ENCODE measurements around the gene IL10. TPM values are rescaled to one million over a fixed set of nuclear protein-coding genes. Genes with fewer than 3 reads are reported as not detected.

IL10 gene
- total RNA-seq, 1 donor from 2014 or later = 2.7 TPM

GRCh38 chr1:206757524-206758266 lies 14.6 kb downstream of the IL10 start:
- intact Hi-C loops (cut with DNase I) = no loop called here
- no peak overlapping the region for H3K27ac ChIP-seq

GRCh38 chr1:206754011-206754410 lies 18.3 kb downstream of the IL10 start:
- H3K27me3 ChIP-seq = no peaks in the 10 kb centered on the region
- no peaks in the 10 kb centered on the region for H3K4me1 ChIP-seq
- H3K9me3 ChIP-seq = no peaks in the 10 kb centered on the region
- H3K4me3 ChIP-seq = no peak overlapping the region
- H3K36me3 ChIP-seq = no peaks in the 10 kb centered on the region
- no peak for DNase-seq (ENCODE audit: extremely low spot score in 2 of 2)
- H3K27ac ChIP-seq = no peak overlapping the region
- TF ChIP-seq CTCF (IDR thresholded peaks at IDR 0.05) = no peak
- intact Hi-C loops (cut with DNase I) = no loop called here

More at GRCh38 chr1:206757524-206758266, 14.6 kb downstream of the IL10 start:
- no peak overlapping the region for H3K4me3 ChIP-seq
- no peak for DNase-seq (ENCODE audit: extremely low spot score in 2 of 2)
- TF ChIP-seq POLR2A (IDR thresholded peaks at IDR 0.05) (no peak), CTCF (IDR thresholded peaks at IDR 0.05) (no peak), POLR2AphosphoS5 (IDR thresholded peaks at IDR 0.05; ENCODE audit: insufficient read depth in 1 of 2, low read depth in 1 of 2) (no peak)
- no peaks in the 10 kb centered on the region for H3K36me3 ChIP-seq
- H3K4me1 ChIP-seq = no peaks in the 10 kb centered on the region
- no peaks in the 10 kb centered on the region for H3K9me3 ChIP-seq
- H3K27me3 ChIP-seq = no peaks in the 10 kb centered on the region

- H3K4me3 ChIP-seq = no peak overlapping the region
- no peak overlapping the region for H3K27ac ChIP-seq
- H3K27me3 ChIP-seq = no peaks in the 10 kb centered on the region
- H3K9me3 ChIP-seq = no peaks in the 10 kb centered on the region
- no peaks in the 10 kb centered on the region for H3K4me1 ChIP-seq
- no peak for DNase-seq (ENCODE audit: extremely low spot score in 2 of 2)
- no peaks in the 10 kb centered on the region for H3K36me3 ChIP-seq
- intact Hi-C loops (cut with DNase I) = no loop called here
- TF ChIP-seq POLR2AphosphoS5 (IDR thresholded peaks at IDR 0.05; ENCODE audit: insufficient read depth in 1 of 2, low read depth in 1 of 2) (no peak), POLR2A (IDR thresholded peaks at IDR 0.05) (no peak), CTCF (IDR thresholded peaks at IDR 0.05) (no peak)
These were observed 19.2 kb downstream of the IL10 start for GRCh38 chr1:206753141-206753540.

- Histone ChIP-seq H3K27me3 (no peaks in the 10 kb centered on the region), H3K27ac (no peak overlapping the region), H3K4me1 (no peaks in the 10 kb centered on the region), H3K9me3 (no peaks in the 10 kb centered on the region), H3K36me3 (no peaks in the 10 kb centered on the region), H3K4me3 (no peak overlapping the region)
- intact Hi-C loops (cut with DNase I) = no loop called here
- TF ChIP-seq POLR2A (IDR thresholded peaks at IDR 0.05) = no peak
- TF ChIP-seq POLR2AphosphoS5 (IDR thresholded peaks at IDR 0.05; ENCODE audit: insufficient read depth in 1 of 2, low read depth in 1 of 2) = no peak
- DNase-seq (ENCODE audit: extremely low spot score in 2 of 2) = no peak
These were observed 19.8 kb downstream of the IL10 start for GRCh38 chr1:206752481-206752880.

GRCh38 chr1:206751891-206752290 lies 20.4 kb downstream of the IL10 start:
- DNase-seq (ENCODE audit: extremely low spot score in 2 of 2) = no peak
- Histone ChIP-seq H3K27ac (no peak overlapping the region), H3K9me3 (no peaks in the 10 kb centered on the region), H3K36me3 (no peaks in the 10 kb centered on the region), H3K4me1 (no peaks in the 10 kb centered on the region), H3K4me3 (no peak overlapping the region), H3K27me3 (no peaks in the 10 kb centered on the region)
- intact Hi-C loops (cut with DNase I) = no loop called here
- TF ChIP-seq POLR2AphosphoS5 (IDR thresholded peaks at IDR 0.05; ENCODE audit: insufficient read depth in 1 of 2, low read depth in 1 of 2) (no peak), CTCF (IDR thresholded peaks at IDR 0.05) (no peak), POLR2A (IDR thresholded peaks at IDR 0.05) (no peak)

Measured in vagina (tissue), 2 donors.